Measurements from ENCODE around the gene ZEB1.

DNA sequence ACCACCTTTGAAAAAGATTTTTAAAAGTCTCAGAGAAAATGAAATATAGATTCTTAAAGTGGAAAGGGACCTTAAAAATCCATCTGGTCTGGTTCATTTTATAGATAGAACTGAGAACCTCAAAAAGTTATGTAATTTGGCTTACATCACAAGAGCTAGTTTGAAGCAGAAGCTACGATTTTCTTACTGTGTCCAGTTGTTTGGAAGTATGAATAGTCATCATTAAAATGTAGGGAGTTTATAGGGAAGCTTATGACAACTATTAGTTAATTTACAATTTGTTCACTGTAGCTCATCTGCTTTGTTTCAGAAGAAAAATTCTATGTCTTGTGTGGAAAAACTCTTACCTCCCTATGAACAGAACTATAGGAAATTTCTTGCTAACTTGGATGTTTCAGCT is 26.9 kb downstream of the ZEB1 start:
- TF ChIP-seq, protein P1, sequence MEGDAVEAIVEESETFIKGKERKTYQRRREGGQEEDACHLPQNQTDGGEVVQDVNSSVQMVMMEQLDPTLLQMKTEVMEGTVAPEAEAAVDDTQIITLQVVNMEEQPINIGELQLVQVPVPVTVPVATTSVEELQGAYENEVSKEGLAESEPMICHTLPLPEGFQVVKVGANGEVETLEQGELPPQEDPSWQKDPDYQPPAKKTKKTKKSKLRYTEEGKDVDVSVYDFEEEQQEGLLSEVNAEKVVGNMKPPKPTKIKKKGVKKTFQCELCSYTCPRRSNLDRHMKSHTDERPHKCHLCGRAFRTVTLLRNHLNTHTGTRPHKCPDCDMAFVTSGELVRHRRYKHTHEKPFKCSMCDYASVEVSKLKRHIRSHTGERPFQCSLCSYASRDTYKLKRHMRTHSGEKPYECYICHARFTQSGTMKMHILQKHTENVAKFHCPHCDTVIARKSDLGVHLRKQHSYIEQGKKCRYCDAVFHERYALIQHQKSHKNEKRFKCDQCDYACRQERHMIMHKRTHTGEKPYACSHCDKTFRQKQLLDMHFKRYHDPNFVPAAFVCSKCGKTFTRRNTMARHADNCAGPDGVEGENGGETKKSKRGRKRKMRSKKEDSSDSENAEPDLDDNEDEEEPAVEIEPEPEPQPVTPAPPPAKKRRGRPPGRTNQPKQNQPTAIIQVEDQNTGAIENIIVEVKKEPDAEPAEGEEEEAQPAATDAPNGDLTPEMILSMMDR (conservative IDR thresholded peaks at IDR 0.05; ENCODE audit: low read depth, low read length), result no peak
- TF ChIP-seq MAFK (IDR thresholded peaks at IDR 0.05; ENCODE audit: low read depth, low read length) (no peak), POLR2A (IDR thresholded peaks at IDR 0.05; ENCODE audit: low read depth, low read length) (no peak), RCOR1 (IDR thresholded peaks at IDR 0.05; ENCODE audit: insufficient replicate concordance, low read length) (no peak), MXI1 (IDR thresholded peaks at IDR 0.05; ENCODE audit: borderline replicate concordance, low read depth, low read length) (no peak), SMC3 (IDR thresholded peaks at IDR 0.05; ENCODE audit: low read depth, low read length) (no peak)
- TF ChIP-seq, protein P2, sequence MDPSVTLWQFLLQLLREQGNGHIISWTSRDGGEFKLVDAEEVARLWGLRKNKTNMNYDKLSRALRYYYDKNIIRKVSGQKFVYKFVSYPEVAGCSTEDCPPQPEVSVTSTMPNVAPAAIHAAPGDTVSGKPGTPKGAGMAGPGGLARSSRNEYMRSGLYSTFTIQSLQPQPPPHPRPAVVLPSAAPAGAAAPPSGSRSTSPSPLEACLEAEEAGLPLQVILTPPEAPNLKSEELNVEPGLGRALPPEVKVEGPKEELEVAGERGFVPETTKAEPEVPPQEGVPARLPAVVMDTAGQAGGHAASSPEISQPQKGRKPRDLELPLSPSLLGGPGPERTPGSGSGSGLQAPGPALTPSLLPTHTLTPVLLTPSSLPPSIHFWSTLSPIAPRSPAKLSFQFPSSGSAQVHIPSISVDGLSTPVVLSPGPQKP (IDR thresholded peaks at IDR 0.05; ENCODE audit: borderline replicate concordance, low read depth, low read length), result no peak
- TF ChIP-seq, protein P3, sequence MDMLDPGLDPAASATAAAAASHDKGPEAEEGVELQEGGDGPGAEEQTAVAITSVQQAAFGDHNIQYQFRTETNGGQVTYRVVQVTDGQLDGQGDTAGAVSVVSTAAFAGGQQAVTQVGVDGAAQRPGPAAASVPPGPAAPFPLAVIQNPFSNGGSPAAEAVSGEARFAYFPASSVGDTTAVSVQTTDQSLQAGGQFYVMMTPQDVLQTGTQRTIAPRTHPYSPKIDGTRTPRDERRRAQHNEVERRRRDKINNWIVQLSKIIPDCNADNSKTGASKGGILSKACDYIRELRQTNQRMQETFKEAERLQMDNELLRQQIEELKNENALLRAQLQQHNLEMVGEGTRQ (IDR thresholded peaks at IDR 0.05; ENCODE audit: low read depth, low read length), result no peak
